T1000 (cell line): Measurements from ENCODE around the gene HDLBP.

Experiments used
- DNase-seq: peaks from one replicate; lab custom pipeline; 2025; ENCODE audit warnings: mixed read lengths; lab: John Stamatoyannopoulos, UW

The HDLBP gene

DNA sequence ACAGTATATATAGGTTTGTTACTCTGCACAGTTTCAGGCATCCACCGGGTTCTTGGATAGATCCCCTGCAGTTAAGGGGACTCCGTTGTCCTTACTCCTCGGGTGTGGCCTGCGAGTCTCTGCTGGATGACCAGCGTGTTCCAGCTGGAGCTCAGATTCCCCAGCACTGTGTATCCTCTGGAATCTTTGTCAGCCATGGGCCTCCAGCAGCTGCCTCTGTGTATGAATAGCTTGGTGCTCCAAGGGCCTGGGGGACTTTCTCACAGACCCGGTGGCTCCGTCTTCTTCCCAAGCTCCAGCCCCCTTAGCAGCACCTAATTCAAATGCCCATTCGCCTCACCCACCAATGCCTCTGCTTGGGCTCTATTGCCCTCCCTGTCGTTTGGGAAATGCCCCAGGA is 120.7 kb downstream of the HDLBP start:
- DNase-seq, result no peak

DNA sequence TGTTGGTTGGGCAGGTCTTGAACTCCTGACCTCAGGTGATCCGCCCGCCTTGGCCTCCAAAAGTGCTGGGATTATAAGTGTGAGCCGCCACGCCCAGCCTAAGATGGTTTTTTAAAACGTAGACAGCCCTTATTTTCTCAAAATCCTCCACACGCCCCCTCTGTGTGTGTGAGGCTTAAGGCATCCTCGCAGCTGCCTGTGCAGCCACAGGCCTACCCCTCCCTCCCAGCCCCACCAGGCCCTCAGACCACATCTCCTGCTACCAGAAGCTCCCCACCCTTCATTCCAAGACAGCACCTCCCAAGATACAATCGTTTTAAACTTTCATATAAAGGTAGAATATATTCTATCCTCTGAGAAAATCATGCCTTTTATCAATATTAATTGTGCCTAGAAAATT is 122.2 kb downstream of the HDLBP start:
- no peak for DNase-seq

DNA sequence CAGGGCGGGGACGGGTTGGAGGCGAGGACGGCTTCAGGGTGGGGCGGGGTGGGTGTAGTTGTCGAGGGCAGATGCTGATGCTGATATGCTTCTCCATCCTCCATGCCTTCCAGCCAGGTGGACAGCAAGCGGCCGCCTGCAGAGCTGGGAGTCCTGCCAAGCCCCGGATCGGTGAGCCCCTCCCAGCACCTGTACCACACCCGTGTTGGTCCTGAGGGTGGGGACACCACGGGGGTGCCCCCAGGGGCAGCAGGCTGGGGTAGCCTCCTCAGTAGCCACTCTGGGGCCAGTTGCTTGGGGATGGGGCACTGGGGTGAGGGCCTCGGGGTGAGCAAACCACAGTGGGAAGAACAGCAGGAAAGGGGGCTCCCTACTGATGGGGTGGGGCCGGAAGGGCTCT is 124.4 kb downstream of the HDLBP start:
- no peak for DNase-seq

DNA sequence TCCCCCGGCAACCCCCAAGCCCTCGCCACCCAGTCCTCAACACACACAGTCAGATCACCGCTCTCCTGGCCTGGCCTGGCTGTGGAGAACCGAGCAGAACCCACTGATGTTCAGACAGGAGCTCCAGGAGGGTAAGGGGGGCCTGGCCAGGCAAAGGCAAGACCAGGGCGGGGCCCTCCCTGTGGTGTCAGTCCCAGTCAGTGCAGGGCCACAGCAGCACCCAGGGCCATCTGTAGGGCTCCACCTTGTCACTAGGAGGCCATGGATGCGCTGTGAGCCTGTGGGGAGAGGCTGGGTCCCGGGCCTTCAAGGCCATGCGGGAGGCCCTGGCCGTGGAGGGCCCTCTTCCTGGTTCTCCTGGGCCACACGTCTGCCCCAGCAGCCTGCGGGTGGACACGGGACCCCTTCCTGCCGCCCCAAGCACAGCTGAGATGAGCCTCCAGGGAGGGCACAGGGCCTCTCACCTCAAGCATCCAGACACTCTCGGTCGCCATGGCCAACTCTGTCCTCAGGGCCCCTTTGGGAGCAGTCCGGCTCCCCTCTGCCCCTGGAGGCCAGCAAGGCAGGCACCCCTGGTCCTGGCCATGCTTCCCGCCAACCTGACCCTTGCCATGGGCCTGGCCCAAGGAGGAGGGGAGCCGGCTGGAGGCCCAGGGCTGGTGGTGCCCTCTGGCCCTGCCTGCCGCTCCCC is 125.0 kb downstream of the HDLBP start:
- DNase-seq, result no peak

DNA sequence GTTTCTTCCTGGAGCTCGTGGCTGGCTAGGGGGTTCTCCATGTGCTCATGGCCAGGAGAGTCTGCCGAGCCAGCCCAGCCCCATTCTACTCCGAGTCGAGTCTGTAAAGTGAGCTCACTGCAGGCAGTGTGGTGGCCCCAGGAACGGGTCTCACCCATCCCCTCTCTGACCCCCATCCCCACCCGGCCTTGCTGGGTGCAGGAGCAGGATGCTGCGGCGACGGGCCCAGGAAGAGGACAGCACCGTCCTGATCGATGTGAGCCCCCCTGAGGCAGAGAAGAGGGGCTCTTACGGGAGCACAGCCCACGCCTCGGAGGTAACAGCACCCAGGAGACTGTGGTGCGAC is 125.6 kb downstream of the HDLBP start:
- DNase-seq, result no peak

DNA sequence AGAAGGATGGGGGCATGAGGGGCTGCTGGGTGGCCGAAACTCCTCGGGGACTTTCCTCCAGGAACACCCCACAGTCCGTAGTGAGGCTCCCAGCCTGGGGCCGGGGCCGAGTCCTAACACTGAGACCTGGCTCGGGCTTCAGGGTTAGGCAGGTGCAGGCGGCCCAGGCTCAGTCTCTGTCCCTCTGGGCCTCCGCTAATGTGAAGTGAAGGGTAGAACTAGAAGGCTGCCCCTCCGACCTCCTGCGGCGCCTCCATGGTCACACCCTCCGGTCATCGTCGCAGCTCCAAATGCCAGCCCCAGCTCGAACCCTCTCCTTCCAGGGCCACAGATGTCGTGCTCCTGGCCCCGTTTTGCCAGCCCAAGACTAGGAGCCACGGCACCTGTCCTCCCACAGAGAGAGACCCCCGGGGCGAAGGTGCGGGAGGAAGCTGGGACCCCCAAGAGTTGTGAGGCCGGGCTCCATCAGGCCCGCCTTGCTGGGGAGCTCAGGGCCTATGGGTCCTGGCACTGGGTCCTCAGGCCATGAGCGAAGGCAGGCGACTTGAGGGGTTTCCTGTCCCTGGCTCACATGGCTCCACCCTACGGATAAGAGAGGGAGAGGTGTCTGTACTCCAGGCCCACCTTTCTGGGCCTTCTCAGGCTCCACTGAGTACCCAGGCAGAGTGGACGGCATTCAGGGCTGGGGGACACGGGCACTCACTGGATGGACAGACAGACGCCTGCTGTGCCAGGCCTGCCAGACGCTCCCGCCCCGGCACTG is 126.2 kb downstream of the HDLBP start:
- DNase-seq, result no peak

DNA sequence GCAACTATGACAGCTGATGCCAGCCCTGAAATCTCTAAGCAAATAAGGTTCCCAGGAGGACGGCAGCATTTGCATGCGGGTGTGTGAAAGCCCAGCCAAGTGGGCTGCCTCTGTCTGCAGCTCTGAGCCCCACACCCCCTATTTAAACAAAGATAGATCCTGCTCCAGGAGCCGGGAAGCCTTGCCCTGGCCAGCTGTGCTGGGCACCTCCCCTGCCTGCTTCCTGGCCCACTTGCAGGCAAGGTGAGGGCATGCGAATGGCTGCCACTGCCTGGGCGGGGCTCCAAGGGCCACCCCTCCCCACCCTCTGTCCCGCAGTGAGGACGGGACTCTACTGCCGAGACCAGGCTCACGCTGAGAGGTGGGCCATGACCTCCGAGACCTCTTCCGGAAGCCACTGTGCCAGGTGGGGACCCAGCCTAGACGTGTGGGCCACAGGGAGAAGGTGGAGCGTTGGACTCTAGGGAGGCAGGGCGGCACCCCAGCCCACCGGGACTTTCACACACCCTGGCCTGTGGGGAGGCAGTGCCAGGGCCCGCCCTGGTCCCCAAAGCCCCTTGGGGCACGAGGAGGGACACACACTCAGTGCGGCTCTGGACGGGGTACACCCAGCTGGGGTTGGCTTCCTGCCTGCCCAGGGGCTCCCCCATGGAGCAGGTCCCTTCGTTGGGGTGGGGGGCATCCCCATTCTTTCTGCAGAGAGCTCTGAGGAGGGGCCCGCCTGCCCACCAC is 126.9 kb downstream of the HDLBP start, which contains the start of gene ANO7:
ANO7 (plus strand) TSS at position 317 of the 732 bp plus-strand sequence. CDS start 1,387 bp downstream, outside the sequence.
- DNase-seq, result no peak

DNA sequence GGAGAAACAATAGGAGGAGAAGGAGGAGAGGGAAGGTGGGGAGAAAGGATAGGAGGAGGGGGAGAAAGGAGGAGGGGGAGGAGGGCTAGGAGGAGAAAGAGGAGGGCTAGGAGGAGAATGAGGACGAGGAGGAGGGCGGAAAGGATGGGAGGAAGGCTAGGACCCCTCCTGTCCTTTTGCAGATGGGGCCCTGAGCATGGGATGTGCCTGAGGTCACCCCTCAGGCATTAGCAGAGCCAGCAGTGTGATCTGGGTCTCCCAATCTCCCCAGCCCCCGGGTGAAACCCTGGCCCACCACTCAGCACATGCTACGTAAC is 127.6 kb downstream of the HDLBP start:
- no peak for DNase-seq

DNA sequence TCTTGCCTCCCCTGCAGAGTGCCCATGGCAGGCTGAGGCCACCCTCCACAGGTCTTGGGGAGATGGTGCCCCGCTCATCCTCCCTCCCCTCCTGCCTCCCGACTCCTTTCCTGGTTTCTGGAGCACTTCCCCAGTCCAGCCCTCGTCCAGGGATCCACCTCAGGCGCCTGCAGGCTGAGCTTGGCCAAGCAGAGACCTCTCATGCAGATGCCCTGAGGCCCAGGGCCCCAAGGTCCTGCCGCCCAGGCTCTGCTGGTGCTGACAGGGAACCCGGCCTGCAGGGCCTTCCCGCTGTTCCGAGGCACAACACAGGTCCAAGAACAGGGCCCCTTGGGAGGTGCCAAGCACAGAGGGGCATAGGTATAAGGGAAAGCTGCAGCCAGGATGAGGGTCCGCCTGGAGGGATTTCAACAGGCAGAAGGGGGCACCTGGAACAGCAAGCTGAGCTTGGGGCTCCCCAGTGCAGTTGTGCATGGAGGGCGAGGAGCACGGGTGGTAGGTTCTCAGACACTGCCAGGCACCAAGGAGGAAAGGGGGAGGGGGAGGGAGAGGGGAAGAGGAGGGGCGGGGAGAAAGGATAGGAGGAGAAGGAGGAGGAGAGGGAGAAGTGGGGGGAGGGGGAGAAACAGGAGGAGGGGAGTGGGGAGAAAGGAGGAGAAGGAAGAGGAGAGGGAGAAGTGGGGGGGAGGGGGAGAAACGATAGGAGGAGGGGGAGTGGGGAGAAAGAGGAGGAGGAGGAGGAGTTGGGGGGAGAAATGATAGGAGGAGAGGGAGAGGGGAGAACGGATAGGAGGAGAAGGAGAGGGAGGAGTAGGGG is 128.2 kb downstream of the HDLBP start:
- no peak for DNase-seq

DNA sequence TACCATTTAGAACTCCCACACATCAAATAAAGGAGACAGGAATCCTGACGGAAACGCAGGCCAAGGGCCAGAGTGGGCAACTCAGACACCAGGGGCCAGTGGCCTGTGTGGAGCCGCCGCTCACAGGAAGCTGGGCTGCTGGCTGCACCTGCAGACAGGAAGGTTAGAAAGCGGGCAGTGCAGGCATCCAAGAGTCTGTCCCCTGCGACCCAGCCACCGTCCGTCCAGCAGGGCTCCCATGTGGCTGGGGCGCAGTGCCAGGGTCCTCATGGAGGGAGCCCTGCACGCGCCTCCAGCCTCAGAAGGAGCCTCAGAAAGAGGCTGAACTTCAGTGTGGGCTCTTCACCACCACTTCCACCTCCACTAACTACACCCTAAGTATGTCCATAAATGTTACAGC is 129.5 kb downstream of the HDLBP start:
- DNase-seq, result no peak

DNA sequence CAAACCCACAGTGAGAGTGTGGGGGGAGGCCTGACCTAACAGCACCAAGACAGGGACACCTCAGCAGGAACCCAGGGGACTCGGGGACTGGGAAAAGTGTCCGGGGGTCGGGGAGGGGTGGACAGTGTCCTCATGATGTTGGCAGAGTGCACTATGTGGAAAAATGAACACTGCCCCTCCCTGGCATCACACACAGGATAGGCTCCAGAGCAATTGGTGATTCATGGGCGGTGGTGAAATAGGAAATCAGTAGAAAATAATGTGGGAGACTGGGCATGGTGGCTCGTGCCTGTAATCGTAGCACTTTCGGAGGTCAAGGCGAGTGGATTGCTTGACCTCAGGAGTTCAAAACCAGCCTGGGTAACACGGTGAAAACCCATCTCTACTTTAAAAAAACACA is 130.6 kb downstream of the HDLBP start:
- no peak for DNase-seq

DNA sequence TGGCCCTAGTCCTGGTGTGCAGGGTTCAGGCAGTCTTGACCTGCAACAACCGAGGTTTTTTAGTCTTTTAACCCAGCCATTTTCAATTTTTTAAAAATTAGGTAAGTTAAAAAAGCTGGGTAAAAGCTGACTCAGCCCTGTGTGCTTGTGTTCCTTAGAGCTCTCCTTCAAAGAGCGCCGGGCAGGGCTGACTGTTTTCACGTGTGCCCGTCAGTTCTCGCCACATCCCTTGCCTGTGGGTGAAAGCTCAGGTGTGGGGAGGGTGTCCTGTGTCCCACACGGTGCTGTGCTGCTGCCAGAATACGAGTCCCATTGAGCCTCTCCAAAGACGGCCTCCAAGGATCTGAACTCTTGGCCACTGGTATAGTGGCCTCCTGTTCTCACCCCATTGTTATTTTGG is 132.3 kb downstream of the HDLBP start:
- no peak for DNase-seq

DNA sequence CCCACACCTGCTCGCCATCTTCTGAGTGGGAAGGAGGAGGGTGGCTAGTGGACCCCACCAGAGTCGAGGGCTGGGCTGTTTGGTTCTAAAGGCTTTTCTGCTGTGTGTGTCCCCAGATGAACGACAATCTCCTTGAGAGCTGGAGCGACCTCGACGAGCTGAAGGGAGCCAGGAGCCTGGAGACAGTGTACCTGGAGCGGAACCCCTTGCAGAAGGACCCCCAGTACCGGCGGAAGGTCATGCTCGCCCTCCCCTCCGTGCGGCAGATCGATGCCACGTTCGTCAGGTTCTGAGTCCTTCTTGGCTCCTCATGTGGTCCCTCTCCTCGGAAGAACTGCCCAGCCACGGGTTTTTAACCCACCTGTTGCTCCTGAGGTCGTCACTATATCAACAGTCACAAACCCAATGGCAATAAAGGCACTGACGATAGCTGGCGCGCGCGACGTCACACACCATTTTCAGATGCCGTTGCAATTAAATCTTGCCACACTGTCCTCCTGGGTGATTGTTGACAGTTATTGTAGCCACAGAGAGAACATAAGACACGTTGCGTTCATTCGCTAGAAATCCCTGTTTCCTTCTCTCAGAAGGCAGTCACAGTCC is 132.8 kb downstream of the HDLBP start:
- no peak for DNase-seq

DNA sequence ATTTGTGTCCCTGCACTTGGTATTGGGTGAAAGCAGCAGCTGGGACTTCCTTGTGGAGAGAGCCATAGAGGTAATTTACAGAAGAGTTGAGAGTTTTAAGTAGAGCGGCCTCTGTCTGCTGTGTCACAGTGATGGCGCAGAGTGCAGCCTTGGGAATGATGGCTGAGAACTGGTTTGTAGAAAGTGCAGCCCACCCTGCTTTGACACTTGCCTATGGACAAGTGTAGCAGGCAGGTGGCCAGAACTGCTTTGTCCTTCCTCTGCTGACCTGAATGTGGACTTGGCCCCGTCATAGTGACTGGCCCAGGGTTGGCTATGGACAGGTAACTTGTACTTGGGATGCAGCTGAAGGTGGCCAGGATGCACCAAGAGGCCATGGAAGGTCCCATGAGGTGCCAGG is 133.3 kb downstream of the HDLBP start:
- DNase-seq, result no peak

DNA sequence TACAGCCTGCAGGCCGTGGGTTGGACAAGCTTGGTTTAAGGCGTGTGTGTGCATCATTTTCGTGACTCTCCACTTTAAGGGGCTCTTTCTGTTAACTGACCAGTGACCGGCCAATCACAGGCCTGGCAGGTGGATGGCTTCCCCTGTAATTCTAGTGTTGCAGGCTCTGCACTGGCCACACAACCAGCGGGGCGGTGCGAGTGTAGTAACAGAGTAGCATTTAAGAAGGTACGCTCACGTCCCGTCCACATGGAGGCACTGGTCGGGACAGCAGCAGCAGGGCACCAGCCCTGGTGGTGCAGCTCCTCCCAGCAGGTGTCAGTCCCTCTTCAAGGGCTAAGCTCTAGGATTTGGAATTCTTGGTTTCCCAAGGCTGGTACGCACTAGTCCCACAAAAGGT is 135.0 kb downstream of the HDLBP start:
- no peak for DNase-seq

DNA sequence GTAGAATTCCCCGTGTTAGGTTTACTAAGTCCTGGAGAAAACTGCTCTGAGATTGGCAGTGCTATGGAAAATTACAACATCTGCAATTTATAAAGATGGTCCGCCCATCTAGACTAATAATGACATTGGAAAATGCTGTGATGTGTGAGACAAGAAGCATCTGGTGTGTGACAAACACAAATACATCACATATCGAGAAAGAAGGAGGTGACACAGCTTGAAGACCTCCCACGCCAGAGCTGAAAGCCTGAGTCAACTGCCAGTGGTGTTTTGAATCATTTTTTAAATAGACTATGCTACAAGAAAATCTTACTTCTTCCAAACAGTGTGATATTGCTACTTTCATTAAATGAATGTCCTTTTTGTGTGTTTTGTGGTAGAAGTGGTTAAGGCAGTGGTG is 135.6 kb downstream of the HDLBP start:
- no peak for DNase-seq

DNA sequence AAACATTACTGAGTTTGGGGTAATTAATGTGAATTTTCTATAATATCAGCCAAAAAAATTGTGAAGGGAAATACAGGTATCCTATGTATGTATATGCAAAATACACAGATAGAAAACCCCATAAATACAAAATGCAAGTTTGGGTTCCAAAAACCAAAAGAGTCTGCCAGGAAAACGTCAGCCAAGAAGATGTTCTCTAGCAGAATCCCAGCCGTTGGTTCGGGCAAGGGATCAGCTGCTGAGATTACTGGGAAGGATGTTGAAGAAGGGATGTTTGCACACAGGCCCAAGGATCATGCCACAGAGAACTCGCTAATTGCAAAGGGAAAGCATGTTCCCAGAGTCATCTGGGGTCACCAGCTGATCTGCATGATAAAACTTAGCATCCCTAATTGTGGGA is 136.5 kb downstream of the HDLBP start:
- no peak for DNase-seq

DNA sequence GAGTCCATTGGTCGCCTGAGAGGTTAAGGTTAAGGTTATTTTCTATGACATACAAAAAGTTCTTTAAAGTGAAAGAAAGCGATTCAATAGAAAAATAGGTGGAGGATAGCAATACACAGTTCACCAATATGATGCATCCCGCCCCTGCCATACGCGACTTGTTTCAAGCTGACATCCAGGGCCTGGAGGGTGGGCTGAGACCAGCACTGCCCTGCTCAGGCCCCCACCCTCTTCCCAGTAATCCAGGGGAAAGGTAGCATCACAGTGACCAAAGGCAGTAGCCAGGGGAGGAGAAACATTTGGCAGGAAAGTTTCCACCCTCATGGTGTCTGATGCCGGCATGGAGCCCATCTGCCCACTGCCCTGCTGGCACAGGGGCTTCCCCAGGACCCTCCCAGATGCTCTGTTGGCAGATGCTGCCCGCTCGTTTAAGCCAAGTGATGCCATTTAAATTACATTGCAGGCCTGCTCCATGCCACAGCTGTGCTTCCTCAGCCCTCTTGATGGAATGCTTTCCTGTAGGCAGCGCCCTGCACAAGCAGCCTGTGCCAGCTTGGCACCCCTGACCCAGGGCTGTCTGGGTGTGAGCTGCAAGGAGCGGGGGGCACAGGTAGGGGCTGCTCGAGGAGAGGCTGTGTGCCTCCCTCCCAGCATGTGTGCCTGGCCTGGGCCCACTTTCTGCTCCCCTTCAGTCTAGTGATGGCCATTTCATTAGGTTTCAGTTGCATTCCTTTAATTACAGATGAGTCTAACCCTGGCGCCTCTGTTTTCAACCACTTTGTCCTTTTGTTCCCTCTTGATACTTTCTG is 137.7 kb downstream of the HDLBP start:
- DNase-seq, result no peak
